ENCODE results near the gene SDCCAG8. TPM values are rescaled to one million over a fixed set of nuclear protein-coding genes. Genes with fewer than 3 reads are reported as not detected.

Gene SDCCAG8
- total RNA-seq, 1 donor from 2014 or later, result 26.7 TPM

DNA sequence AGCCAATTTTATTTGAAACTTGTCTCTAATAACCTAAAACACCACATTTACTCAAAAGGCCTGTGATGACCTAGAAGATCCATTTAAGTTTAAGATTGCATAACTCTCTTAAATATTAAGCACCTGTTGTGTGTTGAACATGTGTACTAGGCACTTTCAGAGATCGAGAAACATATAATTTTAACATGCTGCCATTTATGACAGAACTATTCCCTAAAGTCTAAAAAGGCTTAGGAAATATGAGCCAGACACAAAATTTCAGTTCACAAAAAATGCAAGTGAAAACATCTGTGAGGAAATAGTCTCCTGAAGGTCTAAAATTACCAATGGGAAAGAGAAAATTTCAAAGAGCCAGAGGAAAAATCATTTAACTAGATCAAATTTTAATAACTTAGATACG, 38.5 kb upstream of the SDCCAG8 start:
- Mint-ChIP-seq H3K9me3 (ENCODE audit: unreplicated experiment) (no peaks in the 10 kb centered on the region), H3K4me3 (ENCODE audit: unreplicated experiment) (no peak overlapping the region), H3K27ac (ENCODE audit: unreplicated experiment) (peak overlapping the region; percentile 66), H3K27me3 (ENCODE audit: unreplicated experiment) (no peaks in the 10 kb centered on the region), H3K36me3 (ENCODE audit: unreplicated experiment) (peaks cover 53% of the 10 kb centered on the region), H3K4me1 (ENCODE audit: unreplicated experiment) (peaks cover 29% of the 10 kb centered on the region)
- TF ChIP-seq, protein P1, sequence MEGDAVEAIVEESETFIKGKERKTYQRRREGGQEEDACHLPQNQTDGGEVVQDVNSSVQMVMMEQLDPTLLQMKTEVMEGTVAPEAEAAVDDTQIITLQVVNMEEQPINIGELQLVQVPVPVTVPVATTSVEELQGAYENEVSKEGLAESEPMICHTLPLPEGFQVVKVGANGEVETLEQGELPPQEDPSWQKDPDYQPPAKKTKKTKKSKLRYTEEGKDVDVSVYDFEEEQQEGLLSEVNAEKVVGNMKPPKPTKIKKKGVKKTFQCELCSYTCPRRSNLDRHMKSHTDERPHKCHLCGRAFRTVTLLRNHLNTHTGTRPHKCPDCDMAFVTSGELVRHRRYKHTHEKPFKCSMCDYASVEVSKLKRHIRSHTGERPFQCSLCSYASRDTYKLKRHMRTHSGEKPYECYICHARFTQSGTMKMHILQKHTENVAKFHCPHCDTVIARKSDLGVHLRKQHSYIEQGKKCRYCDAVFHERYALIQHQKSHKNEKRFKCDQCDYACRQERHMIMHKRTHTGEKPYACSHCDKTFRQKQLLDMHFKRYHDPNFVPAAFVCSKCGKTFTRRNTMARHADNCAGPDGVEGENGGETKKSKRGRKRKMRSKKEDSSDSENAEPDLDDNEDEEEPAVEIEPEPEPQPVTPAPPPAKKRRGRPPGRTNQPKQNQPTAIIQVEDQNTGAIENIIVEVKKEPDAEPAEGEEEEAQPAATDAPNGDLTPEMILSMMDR (IDR thresholded peaks at IDR 0.05), result no peak
- DNase-seq (ENCODE audit: extremely low spot score, unreplicated experiment), result no peak

DNA sequence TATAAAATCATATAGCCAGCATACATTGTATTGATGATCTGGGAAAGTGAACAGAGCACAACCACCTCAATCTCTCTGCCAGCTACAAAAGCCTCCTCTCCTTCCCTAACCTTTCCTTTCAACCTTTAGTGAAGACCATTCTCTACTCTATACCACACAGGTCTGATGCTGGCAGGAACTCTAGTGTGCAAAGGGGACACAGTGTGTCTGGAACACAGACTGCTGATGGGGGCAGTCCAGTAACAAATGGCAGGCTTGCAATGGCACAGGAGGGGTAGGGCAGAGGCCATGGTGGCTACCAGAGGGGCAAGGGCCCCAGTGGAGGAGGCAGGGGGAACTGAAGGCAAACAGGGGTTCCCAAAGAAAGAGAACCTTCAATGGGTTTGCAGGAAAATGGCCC, 37.8 kb upstream of the SDCCAG8 start:
- peaks cover 25% of the 10 kb centered on the region for H3K4me1 Mint-ChIP-seq (ENCODE audit: unreplicated experiment)
- H3K9me3 Mint-ChIP-seq (ENCODE audit: unreplicated experiment), result no peaks in the 10 kb centered on the region
- H3K4me3 Mint-ChIP-seq (ENCODE audit: unreplicated experiment), result no peak overlapping the region
- DNase-seq (ENCODE audit: extremely low spot score, unreplicated experiment), result no peak
- peak overlapping the region; percentile 66 for H3K27ac Mint-ChIP-seq (ENCODE audit: unreplicated experiment)
- peaks cover 57% of the 10 kb centered on the region for H3K36me3 Mint-ChIP-seq (ENCODE audit: unreplicated experiment)
- TF ChIP-seq, protein P1 (IDR thresholded peaks at IDR 0.05), result no peak
- H3K27me3 Mint-ChIP-seq (ENCODE audit: unreplicated experiment), result no peaks in the 10 kb centered on the region

DNA sequence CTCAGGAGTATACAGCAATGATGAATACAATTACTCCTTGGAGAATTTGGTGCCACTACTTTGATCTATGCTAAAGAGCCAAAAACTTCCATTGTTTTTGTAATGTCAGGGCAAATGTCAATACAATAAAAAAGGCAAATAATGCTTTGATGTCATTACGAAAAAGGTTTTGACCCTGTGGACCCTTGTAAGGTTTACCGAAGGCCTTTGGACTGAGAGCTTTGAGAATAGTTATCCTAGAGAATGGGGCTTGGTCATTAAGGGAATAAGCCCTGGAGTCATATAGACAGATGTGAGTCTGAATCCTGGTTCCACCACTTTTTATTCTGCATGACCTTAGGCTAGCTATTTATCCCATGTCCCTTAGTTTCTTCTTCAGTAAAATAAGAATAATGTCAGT, 28.2 kb upstream of the SDCCAG8 start:
- H3K36me3 Mint-ChIP-seq (ENCODE audit: unreplicated experiment), result peaks cover 56% of the 10 kb centered on the region
- no peak overlapping the region for H3K4me3 Mint-ChIP-seq (ENCODE audit: unreplicated experiment)
- peaks cover 19% of the 10 kb centered on the region for H3K9me3 Mint-ChIP-seq (ENCODE audit: unreplicated experiment)
- DNase-seq (ENCODE audit: extremely low spot score, unreplicated experiment), result no peak
- TF ChIP-seq, protein P1 (IDR thresholded peaks at IDR 0.05), result no peak
- no peak overlapping the region for H3K27ac Mint-ChIP-seq (ENCODE audit: unreplicated experiment)
- no peaks in the 10 kb centered on the region for H3K27me3 Mint-ChIP-seq (ENCODE audit: unreplicated experiment)
- peaks cover 3% of the 10 kb centered on the region for H3K4me1 Mint-ChIP-seq (ENCODE audit: unreplicated experiment)

DNA sequence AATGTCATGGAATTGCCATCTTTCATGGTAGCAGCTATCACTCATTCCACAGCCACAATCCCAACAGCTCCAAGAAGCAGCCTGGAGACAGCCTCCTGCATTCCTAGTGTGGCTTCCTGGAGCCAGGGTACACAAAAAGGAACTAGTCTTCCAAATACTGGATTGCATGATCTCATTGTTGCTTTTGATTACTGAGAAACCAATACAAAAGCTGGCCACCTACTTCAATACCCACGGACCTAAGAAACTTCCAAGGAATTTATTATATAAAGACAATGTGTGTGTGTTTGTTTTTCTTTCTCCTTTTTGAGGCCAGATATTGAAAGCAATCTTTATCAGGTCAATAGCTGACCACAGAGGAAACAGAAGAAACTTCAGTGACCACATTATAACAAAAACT, 26.3 kb upstream of the SDCCAG8 start:
- H3K27me3 Mint-ChIP-seq (ENCODE audit: unreplicated experiment), result no peaks in the 10 kb centered on the region
- peaks cover 19% of the 10 kb centered on the region for H3K9me3 Mint-ChIP-seq (ENCODE audit: unreplicated experiment)
- H3K27ac Mint-ChIP-seq (ENCODE audit: unreplicated experiment), result no peak overlapping the region
- DNase-seq (ENCODE audit: extremely low spot score, unreplicated experiment), result no peak
- H3K4me1 Mint-ChIP-seq (ENCODE audit: unreplicated experiment), result peaks cover 15% of the 10 kb centered on the region
- TF ChIP-seq, protein P1 (IDR thresholded peaks at IDR 0.05), result no peak
- peaks cover 45% of the 10 kb centered on the region for H3K36me3 Mint-ChIP-seq (ENCODE audit: unreplicated experiment)
- no peak overlapping the region for H3K4me3 Mint-ChIP-seq (ENCODE audit: unreplicated experiment)

DNA sequence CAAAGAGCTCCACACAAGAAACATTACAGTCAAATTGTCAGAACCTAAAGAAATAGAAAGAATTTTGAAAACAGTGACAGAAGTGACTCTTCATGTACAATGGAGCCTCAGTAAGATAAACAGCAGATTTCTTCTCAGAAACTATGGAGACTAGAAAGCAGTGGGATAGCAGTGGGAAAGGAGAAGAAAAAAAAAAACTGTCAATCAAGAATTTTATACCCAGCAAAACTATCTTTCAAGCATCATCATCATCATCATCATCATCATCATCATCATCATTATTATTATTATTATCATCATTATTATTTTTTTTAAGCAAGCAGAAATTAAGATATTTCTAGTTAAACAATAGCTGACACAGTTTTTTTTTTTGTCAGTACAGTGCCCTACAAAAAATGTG, 24.9 kb upstream of the SDCCAG8 start:
- Mint-ChIP-seq H3K4me3 (ENCODE audit: unreplicated experiment) (no peak overlapping the region), H3K9me3 (ENCODE audit: unreplicated experiment) (peaks cover 19% of the 10 kb centered on the region), H3K36me3 (ENCODE audit: unreplicated experiment) (peaks cover 42% of the 10 kb centered on the region), H3K27ac (ENCODE audit: unreplicated experiment) (no peak overlapping the region), H3K4me1 (ENCODE audit: unreplicated experiment) (peaks cover 27% of the 10 kb centered on the region), H3K27me3 (ENCODE audit: unreplicated experiment) (no peaks in the 10 kb centered on the region)
- TF ChIP-seq, protein P1 (IDR thresholded peaks at IDR 0.05), result no peak
- DNase-seq (ENCODE audit: extremely low spot score, unreplicated experiment), result no peak
